ENCODE measurements around the gene ACSL5. TPM values are rescaled to one million over a fixed set of nuclear protein-coding genes. Genes with fewer than 3 reads are reported as not detected.

The ACSL5 gene
- total RNA-seq, 1 donor from 2014 or later: not detected

DNA sequence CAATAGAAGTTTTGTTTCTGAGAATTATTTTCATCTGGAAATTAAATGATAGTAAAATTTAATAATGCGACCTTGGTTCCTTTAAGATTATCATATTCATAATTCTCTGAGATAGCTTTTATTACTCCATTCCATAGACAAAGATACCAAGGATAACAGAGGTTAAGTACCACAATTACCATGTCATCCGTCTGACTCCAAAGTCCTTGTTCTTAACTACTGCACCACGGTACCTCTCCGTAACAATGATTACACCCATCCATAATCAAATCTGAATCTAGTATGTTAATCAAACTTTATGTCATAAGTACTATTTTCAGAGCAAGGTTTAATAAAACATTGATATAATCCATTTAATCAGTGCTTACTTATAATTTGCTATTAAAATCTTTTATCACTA, 64.4 kb downstream of the ACSL5 start:
- Histone ChIP-seq H3K27me3 (no peaks in the 10 kb centered on the region), H3K27ac (no peak overlapping the region), H2AFZ (replicated peaks) (no peak overlapping the region), H3K36me3 (peaks cover 13% of the 10 kb centered on the region), H3K4me3 (no peak overlapping the region), H3F3A (ENCODE audit: low read depth) (peaks cover 7% of the 10 kb centered on the region), H3K9ac (no peak overlapping the region), H3K9me3 (ENCODE audit: low read depth) (no peaks in the 10 kb centered on the region), H3K79me2 (ENCODE audit: low read depth) (no peaks in the 10 kb centered on the region), H3K4me1 (no peaks in the 10 kb centered on the region), H4K20me1 (ENCODE audit: low read depth) (no peaks in the 10 kb centered on the region), H3K4me2 (no peak overlapping the region)
- Mint-ChIP-seq H3K4me3 (no peak overlapping the region), H3K4me1 (no peaks in the 10 kb centered on the region), H3K27ac (no peak overlapping the region), H3K9me3 (no peaks in the 10 kb centered on the region), H3K27me3 (ENCODE audit: insufficient read depth, low read depth) (no peaks in the 10 kb centered on the region), H3K36me3 (peaks cover 7% of the 10 kb centered on the region)
- TF ChIP-seq EZH2 (IDR thresholded peaks at IDR 0.05): no peak
- no peak for TF ChIP-seq EZH2phosphoT487 (IDR thresholded peaks at IDR 0.05)
- no peak for TF ChIP-seq CTCF (IDR thresholded peaks at IDR 0.05)
- no peak for DNase-seq (ENCODE audit: low spot score)

DNA sequence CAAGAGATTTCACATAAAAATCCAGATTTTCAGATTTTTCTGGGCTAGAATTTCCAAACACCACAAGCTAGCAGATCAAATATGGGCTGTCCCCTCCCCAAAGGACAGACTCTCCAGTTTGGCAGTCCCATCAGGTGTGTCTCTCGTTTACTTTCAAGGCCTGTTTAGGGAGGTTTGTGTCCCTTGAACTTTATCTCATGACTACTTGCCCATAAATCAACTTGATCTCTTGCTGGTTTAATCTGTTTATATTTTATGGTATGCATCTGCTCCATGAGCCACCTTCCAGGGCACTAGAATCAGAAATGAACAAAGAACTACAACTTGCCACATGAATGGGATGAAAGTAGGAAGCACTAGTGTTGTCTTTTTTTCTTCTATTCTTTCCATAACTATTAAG, 67.6 kb downstream of the ACSL5 start:
- Histone ChIP-seq H3K36me3 (no peaks in the 10 kb centered on the region), H3K4me3 (no peak overlapping the region), H3K4me1 (peaks cover 6% of the 10 kb centered on the region), H3K79me2 (ENCODE audit: low read depth) (peaks cover 25% of the 10 kb centered on the region), H3K27ac (no peak overlapping the region), H3K9ac (no peak overlapping the region), H3F3A (ENCODE audit: low read depth) (peaks cover 7% of the 10 kb centered on the region), H4K20me1 (ENCODE audit: low read depth) (no peaks in the 10 kb centered on the region), H2AFZ (replicated peaks) (no peak overlapping the region), H3K4me2 (no peak overlapping the region), H3K9me3 (ENCODE audit: low read depth) (no peaks in the 10 kb centered on the region), H3K27me3 (no peaks in the 10 kb centered on the region)
- no peak overlapping the region for H3K27ac Mint-ChIP-seq
- TF ChIP-seq EZH2 (IDR thresholded peaks at IDR 0.05) (no peak), CTCF (IDR thresholded peaks at IDR 0.05) (no peak), EZH2phosphoT487 (IDR thresholded peaks at IDR 0.05) (no peak)
- no peaks in the 10 kb centered on the region for H3K27me3 Mint-ChIP-seq (ENCODE audit: insufficient read depth, low read depth)
- H3K9me3 Mint-ChIP-seq: no peaks in the 10 kb centered on the region
- no peak overlapping the region for H3K4me3 Mint-ChIP-seq
- peaks cover 6% of the 10 kb centered on the region for H3K36me3 Mint-ChIP-seq
- no peak for DNase-seq (ENCODE audit: low spot score)
- H3K4me1 Mint-ChIP-seq: peaks cover 5% of the 10 kb centered on the region

DNA sequence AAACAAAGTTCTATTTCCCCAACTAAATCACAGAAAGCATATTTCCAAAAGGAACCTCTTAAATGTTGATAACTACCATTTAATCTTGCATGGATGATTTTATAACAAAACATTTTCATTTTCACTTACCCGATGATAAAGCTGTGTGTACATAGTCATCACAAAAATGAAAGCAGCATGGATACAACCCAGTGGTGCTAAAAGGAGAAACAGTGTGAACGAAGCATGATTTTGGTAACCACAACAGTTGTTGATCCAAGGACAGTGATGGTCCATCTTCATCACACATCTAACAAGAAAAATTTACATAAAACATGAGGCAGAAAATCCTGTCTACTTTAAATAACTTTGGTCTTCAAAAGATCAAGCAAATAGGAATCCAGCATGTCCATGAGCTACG, 68.1 kb downstream of the ACSL5 start:
- Mint-ChIP-seq H3K4me3 (no peak overlapping the region), H3K4me1 (peaks cover 5% of the 10 kb centered on the region), H3K36me3 (peaks cover 6% of the 10 kb centered on the region), H3K27me3 (ENCODE audit: insufficient read depth, low read depth) (no peaks in the 10 kb centered on the region), H3K27ac (no peak overlapping the region), H3K9me3 (no peaks in the 10 kb centered on the region)
- peaks cover 7% of the 10 kb centered on the region for H3F3A ChIP-seq (ENCODE audit: low read depth)
- no peak overlapping the region for H3K4me3 ChIP-seq
- peak overlapping the region; percentile 19 for H3K9ac ChIP-seq
- no peaks in the 10 kb centered on the region for H3K27me3 ChIP-seq
- TF ChIP-seq EZH2phosphoT487 (IDR thresholded peaks at IDR 0.05) (no peak), EZH2 (IDR thresholded peaks at IDR 0.05) (no peak), CTCF (IDR thresholded peaks at IDR 0.05) (no peak)
- H3K9me3 ChIP-seq (ENCODE audit: low read depth): no peaks in the 10 kb centered on the region
- H4K20me1 ChIP-seq (ENCODE audit: low read depth): no peaks in the 10 kb centered on the region
- H3K79me2 ChIP-seq (ENCODE audit: low read depth): peaks cover 28% of the 10 kb centered on the region
- H3K27ac ChIP-seq: no peak overlapping the region
- DNase-seq (ENCODE audit: low spot score): no peak
- no peaks in the 10 kb centered on the region for H3K36me3 ChIP-seq
- peaks cover 6% of the 10 kb centered on the region for H3K4me1 ChIP-seq
- H2AFZ ChIP-seq (replicated peaks): no peak overlapping the region
- H3K4me2 ChIP-seq: no peak overlapping the region

Data from neural progenitor cell (in vitro differentiated cells).